ENCODE measurements around the gene CRHR1.

DNA sequence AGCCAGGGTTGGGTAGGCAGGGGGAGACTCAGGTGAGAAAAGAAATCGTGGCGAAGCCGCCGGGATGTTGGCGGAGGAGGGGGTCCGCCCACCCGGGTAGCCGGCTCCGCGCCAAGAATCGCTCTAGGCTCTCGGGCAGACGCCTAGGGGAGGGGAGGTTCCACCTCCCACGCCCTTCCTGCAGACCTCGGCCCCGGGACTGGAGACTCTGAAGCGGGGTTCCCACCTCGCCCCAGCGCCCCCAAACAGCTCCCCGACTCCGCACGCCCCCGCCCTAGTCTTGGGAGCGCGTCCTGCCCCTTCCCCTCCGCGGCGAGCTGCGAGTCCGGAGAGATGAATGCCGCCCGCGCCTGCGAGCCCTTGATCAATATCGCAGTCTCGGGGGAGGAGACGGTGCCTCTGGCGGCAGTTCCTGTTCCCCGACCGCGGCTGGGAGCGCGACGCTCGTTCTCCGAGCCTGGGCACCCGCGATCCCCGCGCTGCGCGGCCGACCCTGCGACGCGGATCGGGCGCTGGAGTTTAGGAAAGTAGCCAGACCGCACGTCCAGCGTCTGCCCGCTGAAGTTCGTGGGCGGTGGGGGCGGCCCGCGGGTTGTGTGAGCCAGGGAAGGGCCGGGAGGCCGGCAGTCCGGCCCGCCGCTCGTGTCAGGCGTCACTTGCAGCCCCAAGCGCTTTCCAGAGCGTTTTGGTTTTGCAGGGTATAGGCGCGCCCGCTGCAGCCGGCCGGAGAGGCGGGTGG, 790 bp downstream of the CRHR1 start:
- TF ChIP-seq POLR2AphosphoS5 (IDR thresholded peaks at IDR 0.05) (no peak), POLR2A (IDR thresholded peaks at IDR 0.05) (no peak), EP300 (IDR thresholded peaks at IDR 0.05) (no peak)
- TF ChIP-seq, protein P1, sequence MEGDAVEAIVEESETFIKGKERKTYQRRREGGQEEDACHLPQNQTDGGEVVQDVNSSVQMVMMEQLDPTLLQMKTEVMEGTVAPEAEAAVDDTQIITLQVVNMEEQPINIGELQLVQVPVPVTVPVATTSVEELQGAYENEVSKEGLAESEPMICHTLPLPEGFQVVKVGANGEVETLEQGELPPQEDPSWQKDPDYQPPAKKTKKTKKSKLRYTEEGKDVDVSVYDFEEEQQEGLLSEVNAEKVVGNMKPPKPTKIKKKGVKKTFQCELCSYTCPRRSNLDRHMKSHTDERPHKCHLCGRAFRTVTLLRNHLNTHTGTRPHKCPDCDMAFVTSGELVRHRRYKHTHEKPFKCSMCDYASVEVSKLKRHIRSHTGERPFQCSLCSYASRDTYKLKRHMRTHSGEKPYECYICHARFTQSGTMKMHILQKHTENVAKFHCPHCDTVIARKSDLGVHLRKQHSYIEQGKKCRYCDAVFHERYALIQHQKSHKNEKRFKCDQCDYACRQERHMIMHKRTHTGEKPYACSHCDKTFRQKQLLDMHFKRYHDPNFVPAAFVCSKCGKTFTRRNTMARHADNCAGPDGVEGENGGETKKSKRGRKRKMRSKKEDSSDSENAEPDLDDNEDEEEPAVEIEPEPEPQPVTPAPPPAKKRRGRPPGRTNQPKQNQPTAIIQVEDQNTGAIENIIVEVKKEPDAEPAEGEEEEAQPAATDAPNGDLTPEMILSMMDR (IDR thresholded peaks at IDR 0.05), result no peak
